ENCODE results near the gene TIPARP.

TIPARP gene

DNA sequence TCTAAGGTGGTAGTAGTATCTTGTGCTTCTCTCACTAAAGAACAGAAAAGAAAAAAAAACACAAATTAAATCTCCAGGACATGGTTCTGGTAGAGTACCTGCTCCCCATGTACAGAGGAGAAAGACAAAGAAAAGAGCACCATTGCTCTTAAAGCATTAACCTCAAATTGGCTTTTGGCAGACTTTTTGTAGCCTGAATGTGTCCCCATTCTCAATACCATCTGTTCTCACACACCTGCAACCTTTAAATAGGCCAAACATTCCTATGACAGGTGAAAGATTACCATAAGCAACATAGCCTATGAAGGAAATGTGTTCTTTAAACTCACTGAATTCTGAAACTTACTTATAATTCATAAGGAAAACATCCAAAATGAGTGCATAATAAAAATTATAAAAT is 68.0 kb downstream of the TIPARP start:
- H3K4me3 ChIP-seq (ENCODE audit: low read depth, low read length) = no peak overlapping the region
- TF ChIP-seq, protein P1, sequence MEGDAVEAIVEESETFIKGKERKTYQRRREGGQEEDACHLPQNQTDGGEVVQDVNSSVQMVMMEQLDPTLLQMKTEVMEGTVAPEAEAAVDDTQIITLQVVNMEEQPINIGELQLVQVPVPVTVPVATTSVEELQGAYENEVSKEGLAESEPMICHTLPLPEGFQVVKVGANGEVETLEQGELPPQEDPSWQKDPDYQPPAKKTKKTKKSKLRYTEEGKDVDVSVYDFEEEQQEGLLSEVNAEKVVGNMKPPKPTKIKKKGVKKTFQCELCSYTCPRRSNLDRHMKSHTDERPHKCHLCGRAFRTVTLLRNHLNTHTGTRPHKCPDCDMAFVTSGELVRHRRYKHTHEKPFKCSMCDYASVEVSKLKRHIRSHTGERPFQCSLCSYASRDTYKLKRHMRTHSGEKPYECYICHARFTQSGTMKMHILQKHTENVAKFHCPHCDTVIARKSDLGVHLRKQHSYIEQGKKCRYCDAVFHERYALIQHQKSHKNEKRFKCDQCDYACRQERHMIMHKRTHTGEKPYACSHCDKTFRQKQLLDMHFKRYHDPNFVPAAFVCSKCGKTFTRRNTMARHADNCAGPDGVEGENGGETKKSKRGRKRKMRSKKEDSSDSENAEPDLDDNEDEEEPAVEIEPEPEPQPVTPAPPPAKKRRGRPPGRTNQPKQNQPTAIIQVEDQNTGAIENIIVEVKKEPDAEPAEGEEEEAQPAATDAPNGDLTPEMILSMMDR (IDR thresholded peaks at IDR 0.05; ENCODE audit: low read depth, low read length) = no peak
- in situ Hi-C loops (cut with HindIII; ENCODE audit: low sequenced_read_pairs) = no loop called here
- DNase-seq (ENCODE audit: low read depth, low spot score) = no peak

DNA sequence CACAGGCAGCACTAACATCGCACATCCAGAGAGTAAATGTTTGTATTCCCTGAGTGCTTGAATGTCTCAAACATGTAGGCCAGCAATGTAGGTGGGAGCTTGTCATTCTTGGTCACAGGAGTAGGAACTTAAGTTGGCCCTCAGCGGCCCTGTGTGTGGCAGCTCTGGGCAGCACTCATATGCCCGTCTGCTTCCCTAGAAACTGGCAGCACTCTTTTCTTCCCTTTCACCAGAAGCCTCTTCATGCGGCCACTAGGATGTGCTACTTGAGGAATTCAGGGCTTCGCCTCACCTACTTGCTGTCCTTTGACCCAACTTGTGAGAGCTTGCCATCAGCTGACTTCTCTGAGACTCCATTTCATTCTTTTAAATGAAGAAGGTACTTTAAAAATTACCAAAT is 69.5 kb downstream of the TIPARP start:
- in situ Hi-C loops (cut with HindIII; ENCODE audit: low sequenced_read_pairs) = no loop called here
- TF ChIP-seq, protein P1 (IDR thresholded peaks at IDR 0.05; ENCODE audit: low read depth, low read length) = no peak
- H3K4me3 ChIP-seq (ENCODE audit: low read depth, low read length) = no peak overlapping the region
- DNase-seq (ENCODE audit: low read depth, low spot score) = no peak

DNA sequence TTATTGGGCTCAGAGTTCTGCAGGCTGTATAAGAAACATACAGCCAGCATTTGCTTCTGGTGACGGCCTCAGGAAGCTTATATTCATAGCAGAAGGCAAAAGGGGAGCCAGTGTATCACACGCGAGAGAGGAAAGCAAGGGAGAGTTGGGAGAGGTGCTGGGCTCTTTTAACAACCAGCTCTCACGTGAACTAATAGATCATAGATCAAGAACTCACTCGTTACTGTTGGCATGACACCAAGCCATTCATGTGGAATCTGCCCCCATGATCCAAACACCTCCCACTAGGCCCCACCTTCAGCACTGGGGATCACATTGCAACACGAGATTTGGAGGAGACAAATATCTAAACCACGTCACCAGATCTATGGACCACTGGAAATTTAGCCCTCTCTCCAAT is 70.2 kb downstream of the TIPARP start:
- TF ChIP-seq, protein P1 (IDR thresholded peaks at IDR 0.05; ENCODE audit: low read depth, low read length) = no peak
- H3K4me3 ChIP-seq (ENCODE audit: low read depth, low read length) = no peak overlapping the region
- DNase-seq (ENCODE audit: low read depth, low spot score) = no peak
- in situ Hi-C loops (cut with HindIII; ENCODE audit: low sequenced_read_pairs) = no loop called here

DNA sequence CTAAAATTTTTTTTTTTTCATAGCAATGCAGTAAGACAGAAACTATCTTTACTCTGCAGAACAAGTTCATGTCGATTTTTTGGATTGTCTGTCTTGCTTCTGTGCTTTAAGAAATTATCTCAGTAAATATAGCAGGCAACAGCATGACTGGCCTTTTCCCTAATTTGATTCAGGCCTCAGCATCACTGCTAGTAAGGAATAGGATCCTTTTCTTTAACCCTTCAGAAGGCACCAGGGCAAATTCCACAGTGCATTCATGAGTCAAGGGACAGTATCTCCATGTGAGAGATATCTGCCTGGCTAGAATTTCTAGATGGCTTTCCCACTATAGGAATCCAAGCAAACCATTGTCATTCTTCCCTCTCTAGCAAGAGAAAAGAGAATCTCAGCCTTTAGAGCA is 71.4 kb downstream of the TIPARP start:
- no peak for DNase-seq (ENCODE audit: low read depth, low spot score)
- in situ Hi-C loops (cut with HindIII; ENCODE audit: low sequenced_read_pairs) = no loop called here
- TF ChIP-seq, protein P1 (IDR thresholded peaks at IDR 0.05; ENCODE audit: low read depth, low read length) = no peak
- H3K4me3 ChIP-seq (ENCODE audit: low read depth, low read length) = no peak overlapping the region

DNA sequence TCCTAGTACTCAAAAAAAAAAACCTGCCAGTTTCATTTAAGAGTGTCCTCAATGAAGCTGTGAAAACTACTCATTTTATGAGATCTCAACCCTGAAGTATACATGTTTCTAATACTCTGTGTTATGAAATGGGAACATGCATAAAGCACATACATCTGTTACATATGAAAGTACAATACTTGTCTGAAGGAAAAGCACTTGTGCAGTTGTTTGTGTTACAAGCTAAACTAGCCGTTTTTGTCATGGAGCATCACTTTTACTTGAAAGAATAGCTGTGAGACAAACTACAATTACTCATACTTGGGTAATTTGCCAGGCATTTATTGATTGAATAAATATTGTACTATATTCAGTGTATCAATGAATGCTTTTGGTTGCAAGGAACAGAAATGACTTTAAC is 72.7 kb downstream of the TIPARP start:
- H3K4me3 ChIP-seq (ENCODE audit: low read depth, low read length) = no peak overlapping the region
- DNase-seq (ENCODE audit: low read depth, low spot score) = no peak
- TF ChIP-seq, protein P1 (IDR thresholded peaks at IDR 0.05; ENCODE audit: low read depth, low read length) = no peak
- in situ Hi-C loops (cut with HindIII; ENCODE audit: low sequenced_read_pairs) = no loop called here

DNA sequence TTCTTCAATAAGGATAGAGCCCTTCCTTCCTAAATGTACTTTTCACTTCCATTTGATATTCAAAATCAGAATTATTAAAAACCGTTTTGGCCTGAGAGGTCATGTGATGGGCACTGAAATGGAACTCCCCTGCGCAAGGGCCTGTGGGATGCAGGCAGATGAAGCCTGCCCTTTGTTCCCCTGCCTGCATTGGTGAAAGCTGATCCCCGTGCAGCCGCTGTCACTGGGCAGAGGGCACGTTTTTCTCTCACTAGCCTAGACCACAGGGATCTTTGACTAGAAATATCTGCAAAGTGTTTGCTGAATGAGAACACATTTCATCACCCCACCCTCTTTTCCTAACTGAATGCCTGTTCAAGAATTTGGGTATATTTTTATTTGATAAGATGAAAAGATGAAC is 74.9 kb downstream of the TIPARP start:
- no peak overlapping the region for H3K4me3 ChIP-seq (ENCODE audit: low read depth, low read length)
- TF ChIP-seq, protein P1 (IDR thresholded peaks at IDR 0.05; ENCODE audit: low read depth, low read length) = no peak
- in situ Hi-C loops (cut with HindIII; ENCODE audit: low sequenced_read_pairs) = no loop called here
- peak; percentile 52 for DNase-seq (ENCODE audit: low read depth, low spot score)
